ENCODE measurements around the gene LRMDA. TPM values are rescaled to one million over a fixed set of nuclear protein-coding genes. Genes with fewer than 3 reads are reported as not detected.

LRMDA gene
- total RNA-seq, 3 donors from 2014 or later: 8.3 to 17.1 (median 11.1) TPM

DNA sequence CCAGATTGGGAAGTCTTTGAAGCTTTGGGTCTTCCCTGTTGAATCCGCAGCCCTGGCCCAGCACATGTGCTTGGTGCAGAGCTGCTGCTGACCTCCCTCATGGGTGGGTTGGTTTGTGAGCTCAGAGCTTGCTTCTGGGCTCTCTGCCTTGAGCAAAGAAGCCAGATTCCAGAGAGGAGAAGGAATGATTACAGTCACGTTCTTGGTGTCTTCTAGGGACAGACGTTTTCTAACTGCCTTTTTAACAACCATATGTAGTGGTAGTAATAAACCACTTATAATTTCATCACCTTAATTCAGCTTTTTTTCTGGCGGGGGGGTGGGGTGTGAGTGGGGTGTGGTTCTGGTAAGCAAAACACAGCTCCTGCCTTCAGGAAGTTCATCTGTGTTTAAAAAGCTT is 39.5 kb downstream of the LRMDA start:
- Histone ChIP-seq H3K27ac (no peak overlapping the region), H3K27me3 (no peaks in the 10 kb centered on the region), H3K4me3 (no peak overlapping the region), H3K4me1 (no peaks in the 10 kb centered on the region), H3K36me3 (no peaks in the 10 kb centered on the region), H3K9me3 (no peaks in the 10 kb centered on the region)
- no peak for TF ChIP-seq POLR2AphosphoS5 (IDR thresholded peaks at IDR 0.05)
- no peak for TF ChIP-seq POLR2A (IDR thresholded peaks at IDR 0.05)
- TF ChIP-seq, protein P1, sequence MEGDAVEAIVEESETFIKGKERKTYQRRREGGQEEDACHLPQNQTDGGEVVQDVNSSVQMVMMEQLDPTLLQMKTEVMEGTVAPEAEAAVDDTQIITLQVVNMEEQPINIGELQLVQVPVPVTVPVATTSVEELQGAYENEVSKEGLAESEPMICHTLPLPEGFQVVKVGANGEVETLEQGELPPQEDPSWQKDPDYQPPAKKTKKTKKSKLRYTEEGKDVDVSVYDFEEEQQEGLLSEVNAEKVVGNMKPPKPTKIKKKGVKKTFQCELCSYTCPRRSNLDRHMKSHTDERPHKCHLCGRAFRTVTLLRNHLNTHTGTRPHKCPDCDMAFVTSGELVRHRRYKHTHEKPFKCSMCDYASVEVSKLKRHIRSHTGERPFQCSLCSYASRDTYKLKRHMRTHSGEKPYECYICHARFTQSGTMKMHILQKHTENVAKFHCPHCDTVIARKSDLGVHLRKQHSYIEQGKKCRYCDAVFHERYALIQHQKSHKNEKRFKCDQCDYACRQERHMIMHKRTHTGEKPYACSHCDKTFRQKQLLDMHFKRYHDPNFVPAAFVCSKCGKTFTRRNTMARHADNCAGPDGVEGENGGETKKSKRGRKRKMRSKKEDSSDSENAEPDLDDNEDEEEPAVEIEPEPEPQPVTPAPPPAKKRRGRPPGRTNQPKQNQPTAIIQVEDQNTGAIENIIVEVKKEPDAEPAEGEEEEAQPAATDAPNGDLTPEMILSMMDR (IDR thresholded peaks at IDR 0.05): no peak
- no peak for DNase-seq (ENCODE audit: low spot score in 2 of 2)
- intact Hi-C loops (cut with DNase I; ENCODE audit: low total_unique reads): no loop called here

DNA sequence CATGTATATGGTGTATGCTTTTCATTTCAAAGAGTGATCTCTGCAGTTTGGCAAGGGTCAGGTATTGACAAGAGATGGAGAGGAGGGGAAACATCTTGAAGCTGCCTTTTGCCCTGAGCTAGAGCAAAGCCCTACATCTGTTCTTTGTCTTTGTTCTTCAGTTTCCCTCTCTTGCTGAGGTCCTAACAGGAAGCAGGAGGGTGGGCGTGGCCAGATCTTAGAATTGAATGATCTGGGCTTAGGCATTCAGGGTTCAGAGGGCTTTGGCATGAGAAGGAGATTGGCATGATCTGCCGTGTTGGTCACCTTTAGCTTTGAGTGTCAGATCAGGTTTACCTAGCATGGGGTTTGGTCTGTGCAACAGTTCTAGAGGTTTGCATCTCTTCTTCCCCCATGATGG is 41.3 kb downstream of the LRMDA start:
- no peaks in the 10 kb centered on the region for H3K4me1 ChIP-seq
- H3K4me3 ChIP-seq: no peak overlapping the region
- H3K36me3 ChIP-seq: no peaks in the 10 kb centered on the region
- H3K27me3 ChIP-seq: no peaks in the 10 kb centered on the region
- H3K27ac ChIP-seq: no peak overlapping the region
- H3K9me3 ChIP-seq: no peaks in the 10 kb centered on the region
- intact Hi-C loops (cut with DNase I; ENCODE audit: low total_unique reads): no loop called here
- DNase-seq (ENCODE audit: low spot score in 2 of 2): no peak
- no peak for TF ChIP-seq POLR2AphosphoS5 (IDR thresholded peaks at IDR 0.05)
- TF ChIP-seq POLR2A (IDR thresholded peaks at IDR 0.05): no peak
- TF ChIP-seq, protein P1 (IDR thresholded peaks at IDR 0.05): no peak

DNA sequence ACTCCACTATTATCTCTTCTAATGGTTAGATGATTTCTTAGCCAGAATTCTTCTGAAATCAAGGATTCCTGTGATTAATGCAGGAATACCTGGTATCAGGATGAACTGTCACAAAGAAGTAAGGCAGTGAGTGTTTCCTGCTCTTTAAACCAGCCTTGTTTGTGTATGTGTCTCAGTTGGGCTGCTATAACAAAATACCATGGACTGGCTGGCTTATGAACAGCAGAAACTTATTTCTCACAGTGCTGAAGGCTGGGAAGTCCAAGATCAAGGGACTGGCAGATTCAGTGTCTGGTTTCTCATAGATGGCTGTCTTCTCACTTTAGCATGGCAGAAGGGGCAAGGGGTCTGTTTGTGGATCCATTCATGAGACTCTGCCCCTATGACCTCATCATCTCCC is 42.7 kb downstream of the LRMDA start:
- Histone ChIP-seq H3K9me3 (no peaks in the 10 kb centered on the region), H3K27ac (no peak overlapping the region), H3K4me1 (no peaks in the 10 kb centered on the region), H3K36me3 (no peaks in the 10 kb centered on the region), H3K27me3 (no peaks in the 10 kb centered on the region), H3K4me3 (no peak overlapping the region)
- no peak for DNase-seq (ENCODE audit: low spot score in 2 of 2)
- TF ChIP-seq POLR2AphosphoS5 (IDR thresholded peaks at IDR 0.05) (no peak), POLR2A (IDR thresholded peaks at IDR 0.05) (no peak)
- TF ChIP-seq, protein P1 (IDR thresholded peaks at IDR 0.05): no peak
- intact Hi-C loops (cut with DNase I; ENCODE audit: low total_unique reads): no loop called here

DNA sequence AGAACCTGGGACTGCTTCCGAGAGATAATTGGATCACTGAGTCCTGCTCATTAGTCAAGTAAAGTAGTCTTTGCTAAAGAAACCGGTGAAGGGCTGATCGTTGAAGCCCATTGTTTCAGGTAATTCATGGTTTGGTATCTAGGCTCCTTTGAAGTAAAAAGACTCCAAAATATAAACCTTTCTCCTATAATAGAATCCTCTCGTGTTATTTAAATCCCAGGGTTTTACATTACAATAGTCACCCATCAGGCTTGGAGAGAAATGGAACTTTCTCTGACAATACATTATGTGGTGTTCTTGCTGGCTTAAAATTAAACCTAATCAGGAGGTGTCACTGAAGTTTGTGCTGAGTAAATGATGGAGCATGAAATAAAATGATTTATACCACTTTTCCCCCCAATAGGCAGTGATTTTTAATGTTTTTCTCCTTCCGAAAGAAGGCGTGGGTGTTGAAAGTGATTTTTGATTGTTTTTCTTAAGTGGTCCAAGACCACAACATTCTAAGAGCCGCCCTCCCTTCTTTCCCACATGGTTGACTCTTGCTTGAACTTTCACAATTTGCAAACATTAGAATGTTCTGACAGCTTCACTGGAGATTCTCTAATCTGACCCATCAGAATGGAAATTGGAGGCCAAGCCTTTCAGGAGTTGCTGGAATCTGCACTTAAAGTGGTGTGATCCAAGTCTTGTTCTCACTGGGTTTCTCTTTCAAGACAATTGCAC is 44.2 kb downstream of the LRMDA start:
- DNase-seq (ENCODE audit: low spot score in 2 of 2): no peak
- H3K27ac ChIP-seq: no peak overlapping the region

DNA sequence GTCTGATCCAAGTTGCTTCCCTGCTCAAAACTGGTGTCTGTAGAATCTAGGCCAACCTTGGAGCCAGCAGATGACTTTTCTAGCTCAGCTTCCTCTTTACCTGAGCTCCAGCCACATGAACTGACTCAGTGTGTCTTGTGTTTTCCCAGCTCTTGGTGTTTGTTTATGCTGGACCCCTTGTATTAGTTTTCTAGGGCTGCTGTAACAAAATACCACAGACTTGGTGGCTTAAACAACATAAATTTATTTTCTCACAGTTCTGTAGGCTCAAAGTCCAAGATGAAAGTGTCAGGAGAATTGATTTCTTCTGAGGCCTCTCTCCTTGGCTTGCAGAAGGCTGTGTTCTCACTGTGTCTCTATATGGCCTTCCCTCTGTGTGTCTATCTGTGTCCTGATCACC is 45.1 kb downstream of the LRMDA start:
- no peak for TF ChIP-seq POLR2AphosphoS5 (IDR thresholded peaks at IDR 0.05)
- TF ChIP-seq, protein P1 (IDR thresholded peaks at IDR 0.05): no peak
- no peak for TF ChIP-seq POLR2A (IDR thresholded peaks at IDR 0.05)
- Histone ChIP-seq H3K27me3 (no peaks in the 10 kb centered on the region), H3K9me3 (no peaks in the 10 kb centered on the region), H3K4me3 (no peak overlapping the region), H3K4me1 (no peaks in the 10 kb centered on the region), H3K36me3 (no peaks in the 10 kb centered on the region), H3K27ac (no peak overlapping the region)
- no peak for DNase-seq (ENCODE audit: low spot score in 2 of 2)
- intact Hi-C loops (cut with DNase I; ENCODE audit: low total_unique reads): no loop called here

More for the DNA sequence above, 44.2 kb downstream of the LRMDA start:
- no peaks in the 10 kb centered on the region for H3K4me1 ChIP-seq
- H3K36me3 ChIP-seq: no peaks in the 10 kb centered on the region
- H3K9me3 ChIP-seq: no peaks in the 10 kb centered on the region
- no peak overlapping the region for H3K4me3 ChIP-seq
- intact Hi-C loops (cut with DNase I; ENCODE audit: low total_unique reads): no loop called here
- TF ChIP-seq, protein P1 (IDR thresholded peaks at IDR 0.05): no peak
- TF ChIP-seq POLR2A (IDR thresholded peaks at IDR 0.05) (no peak), POLR2AphosphoS5 (IDR thresholded peaks at IDR 0.05) (no peak)
- no peaks in the 10 kb centered on the region for H3K27me3 ChIP-seq
